ENCODE measurements around the gene PCDHGA9.
"Not testable (repeated sequence)": the region's sequence is repeated elsewhere in the genome, so short reads cannot be mapped to it uniquely, and the experiment has no call there.

Gene PCDHGA9

DNA sequence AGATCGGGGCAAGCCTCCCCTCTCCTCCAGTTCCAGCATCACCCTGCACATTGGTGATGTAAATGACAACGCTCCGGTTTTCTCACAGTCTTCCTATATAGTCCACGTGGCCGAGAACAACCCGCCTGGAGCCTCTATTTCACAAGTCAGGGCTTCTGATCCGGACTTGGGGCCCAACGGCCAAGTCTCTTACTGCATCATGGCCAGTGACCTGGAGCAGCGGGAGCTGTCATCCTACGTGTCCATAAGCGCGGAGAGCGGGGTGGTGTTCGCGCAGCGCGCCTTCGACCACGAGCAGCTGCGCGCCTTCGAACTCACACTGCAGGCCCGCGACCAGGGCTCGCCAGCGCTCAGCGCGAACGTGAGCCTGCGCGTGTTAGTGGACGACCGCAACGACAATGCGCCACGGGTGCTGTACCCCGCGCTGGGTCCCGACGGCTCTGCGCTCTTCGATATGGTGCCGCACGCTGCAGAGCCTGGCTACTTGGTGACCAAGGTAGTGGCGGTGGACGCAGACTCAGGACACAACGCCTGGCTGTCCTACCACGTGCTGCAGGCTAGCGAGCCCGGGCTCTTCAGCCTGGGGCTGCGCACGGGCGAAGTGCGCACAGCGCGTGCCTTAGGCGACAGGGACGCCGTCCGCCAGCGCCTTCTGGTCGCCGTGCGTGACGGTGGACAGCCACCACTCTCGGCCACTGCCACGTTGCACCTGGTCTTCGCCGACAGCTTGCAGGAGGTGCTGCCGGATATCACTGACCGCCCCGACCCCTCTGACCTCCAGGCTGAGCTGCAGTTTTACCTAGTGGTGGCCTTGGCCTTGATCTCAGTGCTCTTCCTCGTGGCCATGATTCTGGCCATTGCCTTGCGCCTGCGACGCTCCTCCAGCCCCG is 13.2 kb upstream of the PCDHGA9 start:
- no peak overlapping the region for H3K27ac ChIP-seq
- TF ChIP-seq, protein P1, sequence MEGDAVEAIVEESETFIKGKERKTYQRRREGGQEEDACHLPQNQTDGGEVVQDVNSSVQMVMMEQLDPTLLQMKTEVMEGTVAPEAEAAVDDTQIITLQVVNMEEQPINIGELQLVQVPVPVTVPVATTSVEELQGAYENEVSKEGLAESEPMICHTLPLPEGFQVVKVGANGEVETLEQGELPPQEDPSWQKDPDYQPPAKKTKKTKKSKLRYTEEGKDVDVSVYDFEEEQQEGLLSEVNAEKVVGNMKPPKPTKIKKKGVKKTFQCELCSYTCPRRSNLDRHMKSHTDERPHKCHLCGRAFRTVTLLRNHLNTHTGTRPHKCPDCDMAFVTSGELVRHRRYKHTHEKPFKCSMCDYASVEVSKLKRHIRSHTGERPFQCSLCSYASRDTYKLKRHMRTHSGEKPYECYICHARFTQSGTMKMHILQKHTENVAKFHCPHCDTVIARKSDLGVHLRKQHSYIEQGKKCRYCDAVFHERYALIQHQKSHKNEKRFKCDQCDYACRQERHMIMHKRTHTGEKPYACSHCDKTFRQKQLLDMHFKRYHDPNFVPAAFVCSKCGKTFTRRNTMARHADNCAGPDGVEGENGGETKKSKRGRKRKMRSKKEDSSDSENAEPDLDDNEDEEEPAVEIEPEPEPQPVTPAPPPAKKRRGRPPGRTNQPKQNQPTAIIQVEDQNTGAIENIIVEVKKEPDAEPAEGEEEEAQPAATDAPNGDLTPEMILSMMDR (conservative IDR thresholded peaks at IDR 0.05), result no peak

DNA sequence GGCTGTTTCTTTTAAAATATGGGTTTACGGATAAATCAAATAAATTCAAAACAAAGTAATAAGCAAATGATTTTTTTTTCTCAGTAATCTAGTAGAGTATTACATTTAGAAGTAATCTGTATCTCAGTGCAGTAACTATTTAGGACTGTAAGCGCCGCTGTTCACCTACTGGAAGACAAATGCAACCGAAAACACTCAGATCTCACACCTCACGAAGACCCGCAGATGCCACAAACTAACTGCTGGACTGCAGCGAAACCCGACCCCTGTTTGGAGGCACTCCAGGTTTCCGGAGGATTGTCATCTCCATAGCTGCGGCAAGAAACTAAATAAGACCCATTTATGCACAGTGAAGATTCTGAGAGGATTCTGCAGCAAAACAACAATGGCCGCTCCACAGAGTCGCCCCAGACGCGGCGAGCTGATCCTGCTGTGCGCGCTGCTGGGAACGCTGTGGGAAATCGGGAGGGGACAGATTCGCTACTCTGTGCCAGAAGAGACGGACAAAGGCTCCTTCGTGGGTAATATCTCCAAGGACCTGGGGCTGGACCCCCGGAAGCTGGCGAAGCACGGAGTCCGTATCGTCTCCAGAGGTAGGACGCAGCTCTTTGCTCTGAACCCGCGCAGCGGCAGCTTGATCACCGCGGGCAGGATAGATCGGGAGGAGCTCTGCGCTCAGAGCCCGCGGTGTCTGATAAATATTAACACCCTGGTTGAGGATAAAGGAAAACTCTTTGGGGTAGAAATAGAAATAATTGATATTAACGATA is 10.0 kb upstream of the PCDHGA9 start, which contains the start of gene PCDHGA8:
PCDHGA8 (plus strand) TSS at position 205 of the 770 bp plus-strand sequence; CDS start at position 386, 181 bp downstream.
- H3K27ac ChIP-seq, result no peak within 1 kb of the TSS
- TF ChIP-seq, protein P1 (conservative IDR thresholded peaks at IDR 0.05), result no peak

GRCh38 chr5:141393267-141393666 is 9.3 kb upstream of the PCDHGA9 start:
- TF ChIP-seq, protein P1 (conservative IDR thresholded peaks at IDR 0.05), result no peak
- H3K27ac ChIP-seq, result no peak overlapping the region

- not testable (repeated sequence) for H3K27ac ChIP-seq
These were observed 8.0 kb upstream of the PCDHGA9 start for GRCh38 chr5:141394401-141395187.

DNA sequence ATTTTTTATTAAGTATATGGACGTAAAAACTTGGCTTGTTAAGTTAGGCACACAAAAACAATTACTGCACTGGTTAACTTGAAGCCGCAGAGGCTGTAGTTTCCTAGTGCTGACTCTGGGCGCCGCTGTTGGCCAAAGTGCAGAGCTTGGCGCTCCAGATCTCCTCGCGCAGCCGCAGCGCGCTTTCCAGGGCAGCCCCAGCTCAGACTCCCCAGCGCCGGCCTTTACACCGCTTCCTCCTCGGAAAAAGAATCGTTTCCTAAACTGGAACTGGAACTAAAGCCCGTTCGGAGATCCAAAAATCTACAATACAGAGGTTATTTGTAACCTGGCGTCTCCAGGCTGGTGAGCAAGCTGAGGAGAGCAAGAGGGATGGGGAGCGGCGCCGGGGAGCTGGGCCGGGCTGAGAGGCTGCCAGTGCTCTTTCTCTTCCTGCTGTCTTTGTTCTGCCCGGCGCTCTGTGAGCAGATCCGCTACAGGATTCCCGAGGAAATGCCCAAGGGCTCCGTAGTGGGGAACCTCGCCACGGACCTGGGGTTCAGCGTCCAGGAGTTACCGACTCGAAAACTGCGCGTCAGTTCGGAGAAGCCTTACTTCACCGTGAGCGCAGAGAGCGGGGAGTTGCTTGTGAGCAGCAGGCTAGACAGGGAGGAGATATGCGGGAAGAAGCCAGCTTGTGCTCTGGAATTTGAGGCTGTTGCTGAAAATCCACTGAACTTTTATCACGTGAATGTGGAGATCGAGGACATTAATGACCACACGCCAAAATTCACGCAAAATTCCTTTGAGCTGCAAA is 4.6 kb upstream of the PCDHGA9 start, which contains the start of gene PCDHGB5:
PCDHGB5 (plus strand) TSS at position 192 of the 796 bp plus-strand sequence; CDS start at position 373, 181 bp downstream.
- H3K27ac ChIP-seq, result not testable (repeated sequence)

- TF ChIP-seq, protein P1 (conservative IDR thresholded peaks at IDR 0.05), result no peak
- H3K27ac ChIP-seq, result no peak overlapping the region
These were observed 4.0 kb upstream of the PCDHGA9 start for GRCh38 chr5:141398608-141399007.

GRCh38 chr5:141399555-141400258 is 2.9 kb upstream of the PCDHGA9 start:
- TF ChIP-seq, protein P1 (conservative IDR thresholded peaks at IDR 0.05), result no peak
- H3K27ac ChIP-seq, result no peak overlapping the region
